T-cell (primary cell): ENCODE measurements around the gene SLC8A3. TPM values are rescaled to one million over a fixed set of nuclear protein-coding genes. Genes with fewer than 3 reads are reported as not detected.

ENCODE experiments used
- ATAC-seq, 4 experiments: fragments of 200-7000 bp in 3 of 4; fragments of 150-1000 bp in 1 of 4; cut with Tn5 transposase; replicated peaks in 1 of 4; 1 replicate in 3 of 4; 2 replicates in 1 of 4; pipeline ENCODE4 v1.10.0; 2021; ENCODE audit warnings: moderate library complexity in 3 of 4, mild to moderate bottlenecking in 2 of 4, moderate number of reproducible peaks in 1 of 4
- CTCF ChIA-PET, 2 donors: fragments of 300-600 bp; sonication (Branson Sonifier 250); formaldehyde crosslinking; loops; one replicate each; lab custom pipeline; 2022; ENCODE audit warnings: antibody characterized with exemption in 2 of 2; lab: Charles Lee
- POLR2A ChIA-PET, 2 donors: fragments of 300-600 bp; sonication (Branson Sonifier 250); formaldehyde crosslinking; loops; one replicate each; lab custom pipeline; 2022; ENCODE audit warnings: antibody characterized with exemption in 2 of 2; lab: Charles Lee
- DNase-seq, 35 experiments: peaks; one replicate each; pipeline versions ENCODE4 v3.0.0 to v3.0.0-alpha.2; 2013 to 2023
- H3K27ac ChIP-seq: one replicate; pipeline ENCODE4 v1.5.1; 2013; ENCODE audit warnings: low read length
- H3K27me3 ChIP-seq, 2 experiments: replicated peaks in 1 of 2; 1 replicate in 1 of 2; 2 replicates in 1 of 2; pipeline versions ENCODE4 v1.6.1 to v1.7.0; 2013; ENCODE audit warnings: low read length in 1 of 2, mixed read lengths in 1 of 2; ENCODE audit not compliant: control insufficient read depth in 2 of 2, insufficient read depth in 2 of 2; ENCODE audit errors: extremely low read depth in 1 of 2
- H3K36me3 ChIP-seq, 2 donors: 1 replicate in 1 of 2; 2 replicates in 1 of 2; pipeline versions ENCODE4 v1.6.1 to v1.7.0; 2013; ENCODE audit warnings: low read length in 1 of 2; ENCODE audit not compliant: control insufficient read depth in 2 of 2, insufficient read depth in 1 of 2; ENCODE audit errors: extremely low read depth in 1 of 2
- H3K4me1 ChIP-seq, 2 experiments: 1 replicate in 1 of 2; 2 replicates in 1 of 2; pipeline versions ENCODE4 v1.6.1 to v1.7.0; 2013; ENCODE audit warnings: low read length in 2 of 2, mixed read lengths in 1 of 2; ENCODE audit not compliant: insufficient read depth in 2 of 2, control insufficient read depth in 1 of 2; ENCODE audit errors: extremely low read depth in 1 of 2
- H3K4me3 ChIP-seq, 2 donors: 1 replicate in 1 of 2; 2 replicates in 1 of 2; pipeline versions ENCODE4 v1.5.1 to v1.7.0; 2013; ENCODE audit warnings: mild to moderate bottlenecking in 2 of 2, low read length in 1 of 2, moderate library complexity in 1 of 2; ENCODE audit not compliant: control insufficient read depth in 1 of 2; ENCODE audit errors: extremely low read depth in 1 of 2
- H3K9me3 ChIP-seq: 2 replicates; pipeline ENCODE4 v1.7.0; 2013
- H3K27ac Mint-ChIP-seq, 2 donors: one replicate each; pipeline ENCODE4 v1.8.0; 2020 to 2021; ENCODE audit warnings: mild to moderate bottlenecking in 2 of 2, mixed read lengths in 2 of 2
- H3K27me3 Mint-ChIP-seq, 2 donors: one replicate each; pipeline ENCODE4 v1.8.0; 2021 to 2022; ENCODE audit warnings: mixed read lengths in 2 of 2
- H3K36me3 Mint-ChIP-seq: one replicate; pipeline ENCODE4 v1.8.0; 2021; ENCODE audit warnings: mixed read lengths
- H3K4me1 Mint-ChIP-seq, 3 donors: one replicate each; pipeline ENCODE4 v1.8.0; 2020 to 2022; ENCODE audit warnings: mixed read lengths in 3 of 3, mild to moderate bottlenecking in 1 of 3
- H3K4me3 Mint-ChIP-seq, 3 donors: one replicate each; pipeline ENCODE4 v1.8.0; 2020 to 2022; ENCODE audit warnings: mild to moderate bottlenecking in 3 of 3, mixed read lengths in 3 of 3, moderate library complexity in 3 of 3
- H3K9me3 Mint-ChIP-seq, 3 donors: one replicate each; pipeline ENCODE4 v1.8.0; 2020 to 2022; ENCODE audit warnings: mixed read lengths in 3 of 3
- WGBS: methylation state at CpG from one replicate; pipeline ENCODE4 v1.1.5; 2013; ENCODE audit warnings: missing lambda C conversion rate; ENCODE audit not compliant: insufficient coverage; 5-methylcytosine and 5-hydroxymethylcytosine counted together
- total RNA-seq, 35 experiments: library from RNA in 6 of 35; stranded (reverse) in 6 of 35; fragments of 120-200 nt in 1 of 35; gene quantifications; one replicate each; pipeline versions ENCODE4 v1.2.1 to v1.2.4 and lab custom pipeline; 2013 to 2026

SLC8A3 gene
- total RNA-seq, 5 donors from 2014 or later (not counting 1 experiment from before 2014, with no cell fraction given) = 0.06 to 0.21 (median 0.10) TPM; not detected in 2

- H3K27ac ChIP-seq = no peak overlapping the region
- DNase-seq = no peak
- H3K27me3 ChIP-seq = peaks cover 0 to 5% of the 10 kb centered on the region in 2 experiments
- H3K36me3 Mint-ChIP-seq = no peaks in the 10 kb centered on the region
- no peaks in the 10 kb centered on the region for H3K9me3 ChIP-seq
- ChIA-PET CTCF (no interaction called here), POLR2A (no interaction called here)
- peaks cover 4 to 6% (median 4%) of the 10 kb centered on the region in 3 donors for H3K4me1 Mint-ChIP-seq
- ATAC-seq = no peak
- H3K9me3 Mint-ChIP-seq = no peaks in the 10 kb centered on the region
- no CpG with 5 or more reads among the region's 1 CpG for WGBS
- H3K4me3 Mint-ChIP-seq = no peak overlapping the region
- peaks cover 16 to 21% of the 10 kb centered on the region in 2 donors for H3K27me3 Mint-ChIP-seq
- no peak overlapping the region for H3K27ac Mint-ChIP-seq
- no peak overlapping the region for H3K4me3 ChIP-seq
- no peaks in the 10 kb centered on the region for H3K4me1 ChIP-seq
- H3K36me3 ChIP-seq = no peaks in the 10 kb centered on the region
Observed at GRCh38 chr14:70048313-70048654, 140.5 kb downstream of the SLC8A3 start.

- Histone ChIP-seq H3K4me3 (no peak overlapping the region), H3K9me3 (no peaks in the 10 kb centered on the region), H3K4me1 (no peaks in the 10 kb centered on the region), H3K27me3 (peaks cover 0 to 8% of the 10 kb centered on the region in 2 experiments), H3K27ac (no peak overlapping the region), H3K36me3 (no peaks in the 10 kb centered on the region)
- Mint-ChIP-seq H3K4me3 (no peak overlapping the region), H3K4me1 (peaks cover 3 to 6% (median 4%) of the 10 kb centered on the region in 3 donors), H3K9me3 (no peaks in the 10 kb centered on the region), H3K36me3 (no peaks in the 10 kb centered on the region), H3K27me3 (peaks cover 19 to 23% of the 10 kb centered on the region in 2 donors), H3K27ac (no peak overlapping the region)
- DNase-seq (no peak), ATAC-seq (no peak)
- POLR2A ChIA-PET = no interaction called here
- WGBS = no CpG with 5 or more reads among the region's 3 CpGs
- CTCF ChIA-PET = no interaction called here
Observed at GRCh38 chr14:70047598-70048312, 141.0 kb downstream of the SLC8A3 start.

- Mint-ChIP-seq H3K36me3 (no peaks in the 10 kb centered on the region), H3K27me3 (peaks cover 27% of the 10 kb centered on the region in 2 donors), H3K4me3 (no peak overlapping the region), H3K27ac (no peak overlapping the region), H3K4me1 (no peaks in the 10 kb centered on the region), H3K9me3 (no peaks in the 10 kb centered on the region)
- ChIA-PET POLR2A (no interaction called here), CTCF (no interaction called here)
- H3K27me3 ChIP-seq = peaks cover 0 to 8% of the 10 kb centered on the region in 2 experiments
- H3K36me3 ChIP-seq = no peaks in the 10 kb centered on the region
- no peaks in the 10 kb centered on the region for H3K4me1 ChIP-seq
- no peak overlapping the region for H3K27ac ChIP-seq
- ATAC-seq (no peak), DNase-seq (no peak)
- no peak overlapping the region for H3K4me3 ChIP-seq
- no peaks in the 10 kb centered on the region for H3K9me3 ChIP-seq
- 79% methylated on average over 22 of the region's 22 CpGs for WGBS
Observed at GRCh38 chr14:70045844-70046535, 142.8 kb downstream of the SLC8A3 start.

GRCh38 chr14:70045310-70045709 lies 143.4 kb downstream of the SLC8A3 start:
- no peak overlapping the region for H3K4me3 Mint-ChIP-seq
- no peak overlapping the region for H3K4me3 ChIP-seq
- peaks cover 30 to 33% of the 10 kb centered on the region in 2 donors for H3K27me3 Mint-ChIP-seq
- no peak for DNase-seq
- no peaks in the 10 kb centered on the region for H3K9me3 ChIP-seq
- H3K4me1 Mint-ChIP-seq = no peaks in the 10 kb centered on the region
- no peaks in the 10 kb centered on the region for H3K36me3 ChIP-seq
- peaks cover 0 to 11% of the 10 kb centered on the region in 2 experiments for H3K27me3 ChIP-seq
- CTCF ChIA-PET = no interaction called here
- H3K9me3 Mint-ChIP-seq = no peaks in the 10 kb centered on the region
- POLR2A ChIA-PET = no interaction called here
- no peak for ATAC-seq
- no peaks in the 10 kb centered on the region for H3K36me3 Mint-ChIP-seq
- no peaks in the 10 kb centered on the region for H3K4me1 ChIP-seq
- 46% methylated on average over 2 of the region's 4 CpGs for WGBS
- H3K27ac Mint-ChIP-seq = no peak overlapping the region
- no peak overlapping the region for H3K27ac ChIP-seq

GRCh38 chr14:70043001-70043400 lies 145.8 kb downstream of the SLC8A3 start:
- Histone ChIP-seq H3K4me1 (no peaks in the 10 kb centered on the region), H3K36me3 (no peaks in the 10 kb centered on the region), H3K27ac (no peak overlapping the region), H3K9me3 (no peaks in the 10 kb centered on the region), H3K27me3 (peaks cover 0 to 11% of the 10 kb centered on the region in 2 experiments), H3K4me3 (no peak overlapping the region)
- Mint-ChIP-seq H3K27ac (no peak overlapping the region), H3K27me3 (peaks cover 37 to 46% of the 10 kb centered on the region in 2 donors), H3K36me3 (no peaks in the 10 kb centered on the region), H3K9me3 (no peaks in the 10 kb centered on the region), H3K4me1 (no peaks in the 10 kb centered on the region), H3K4me3 (no peak overlapping the region)
- POLR2A ChIA-PET = no interaction called here
- ATAC-seq (no peak), DNase-seq (no peak)
- WGBS = 100% methylated on average over 1 of the region's 2 CpGs
- CTCF ChIA-PET = no interaction called here

GRCh38 chr14:70036665-70037064 lies 152.1 kb downstream of the SLC8A3 start:
- no peaks in the 10 kb centered on the region for H3K9me3 Mint-ChIP-seq
- Histone ChIP-seq H3K27me3 (peaks cover 0 to 4% of the 10 kb centered on the region in 2 experiments), H3K4me1 (no peaks in the 10 kb centered on the region), H3K27ac (no peak overlapping the region), H3K4me3 (no peak overlapping the region), H3K9me3 (no peaks in the 10 kb centered on the region), H3K36me3 (no peaks in the 10 kb centered on the region)
- no peak overlapping the region for H3K27ac Mint-ChIP-seq
- no peaks in the 10 kb centered on the region for H3K36me3 Mint-ChIP-seq
- peaks cover 19 to 32% of the 10 kb centered on the region in 2 donors for H3K27me3 Mint-ChIP-seq
- H3K4me3 Mint-ChIP-seq = no peak overlapping the region
- H3K4me1 Mint-ChIP-seq = no peaks in the 10 kb centered on the region
- ATAC-seq (no peak), DNase-seq (no peak)
- WGBS = no CpG with 5 or more reads among the region's 1 CpG
- POLR2A ChIA-PET = no interaction called here
- CTCF ChIA-PET = no interaction called here
